Measurements from ENCODE around the gene TAGAP.

The TAGAP gene

DNA sequence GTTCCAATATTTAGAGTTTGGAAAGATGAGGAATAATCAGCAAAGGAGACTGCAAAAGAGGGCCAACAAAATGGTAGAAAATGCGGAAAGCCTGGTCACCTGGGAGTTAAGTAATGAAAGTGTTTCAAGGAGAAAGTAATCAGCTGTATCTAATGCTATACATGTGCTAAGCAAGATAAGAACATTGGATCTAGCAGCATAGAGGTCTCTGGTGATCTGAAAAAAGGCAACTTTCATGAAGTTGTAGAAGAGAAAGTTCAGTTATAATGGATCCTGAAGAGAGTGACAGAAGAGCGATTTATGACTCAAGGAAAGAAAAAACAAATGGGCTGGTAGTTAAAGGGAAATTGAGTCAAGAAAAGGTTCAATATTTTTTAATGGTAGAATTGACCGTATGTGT lies 40.2 kb downstream of the TAGAP start:
- no peaks in the 10 kb centered on the region for H3K9me2 ChIP-seq (replicated peaks; ENCODE audit: insufficient read depth, low read length)
- no peaks in the 10 kb centered on the region for H3K27me3 ChIP-seq (ENCODE audit: low read length)
- no peak overlapping the region for H3K4me2 ChIP-seq (ENCODE audit: low read depth, low read length, poor library complexity, severe bottlenecking)
- no peaks in the 10 kb centered on the region for H3K36me3 ChIP-seq (ENCODE audit: low read length)
- no peak overlapping the region for H3K9ac ChIP-seq (ENCODE audit: low read length)
- H3K9me3 ChIP-seq (ENCODE audit: insufficient read depth, low read length) = no peaks in the 10 kb centered on the region
- no peak overlapping the region for H3K27ac ChIP-seq (ENCODE audit: low read depth, low read length)
- peaks cover 11% of the 10 kb centered on the region; the same call in 1 of the 2 replicates for H3F3A ChIP-seq (ENCODE audit: insufficient read depth)
- H3K79me2 ChIP-seq (ENCODE audit: insufficient read depth, low read length) = no peaks in the 10 kb centered on the region
- TF ChIP-seq EZH2phosphoT487 (conservative IDR thresholded peaks at IDR 0.05; ENCODE audit: low read length) (no peak), CTCF (IDR thresholded peaks at IDR 0.05; ENCODE audit: insufficient read depth, low read length, poor library complexity, severe bottlenecking) (no peak)
- H4K20me1 ChIP-seq (ENCODE audit: low read depth, low read length) = no peaks in the 10 kb centered on the region
- no peak overlapping the region for H2AFZ ChIP-seq (ENCODE audit: low read depth, low read length, severe bottlenecking)
- H3K4me3 ChIP-seq (ENCODE audit: insufficient read depth, low read length, poor library complexity, severe bottlenecking) = no peak overlapping the region

DNA sequence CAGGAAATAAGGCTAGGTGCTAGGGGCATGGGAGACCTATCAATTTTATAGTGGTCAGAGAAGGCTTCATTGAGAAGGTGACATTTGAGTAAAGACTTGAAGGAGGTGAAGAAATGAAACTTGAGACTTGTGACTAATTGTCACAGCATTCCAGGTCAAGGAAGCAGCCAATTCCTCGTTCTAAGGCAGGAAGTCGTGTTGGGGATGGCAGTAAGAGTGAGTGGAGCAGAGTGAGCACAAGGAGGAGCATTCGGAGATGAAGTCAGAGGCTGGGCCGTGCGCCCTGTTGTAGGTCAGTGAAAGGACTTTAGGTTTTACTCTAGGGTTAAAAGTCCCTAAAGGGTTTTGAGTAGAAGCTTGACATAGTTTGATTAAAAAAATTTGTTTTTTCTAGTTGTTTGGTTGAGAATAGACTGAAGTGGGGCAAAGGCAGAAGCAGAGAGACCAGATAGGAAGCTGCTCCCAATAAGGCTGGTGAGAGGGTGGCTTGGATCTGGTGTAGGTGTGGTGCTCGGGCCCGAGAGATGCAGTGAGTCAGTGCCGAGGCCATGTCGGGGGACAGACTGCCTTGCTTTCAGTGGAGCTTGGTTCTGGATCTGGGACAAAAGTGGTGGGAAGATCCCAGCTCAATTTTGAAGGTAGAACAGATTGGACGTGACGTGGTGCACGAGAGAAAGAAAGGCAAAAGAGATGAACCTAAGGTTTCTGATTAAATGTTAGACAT lies 42.2 kb downstream of the TAGAP start:
- H3K9me3 ChIP-seq (ENCODE audit: insufficient read depth, low read length) = no peaks in the 10 kb centered on the region
- no peak overlapping the region for H3K9ac ChIP-seq (ENCODE audit: low read length)
- TF ChIP-seq EZH2phosphoT487 (conservative IDR thresholded peaks at IDR 0.05; ENCODE audit: low read length) = no peak
- no peak for TF ChIP-seq CTCF (IDR thresholded peaks at IDR 0.05; ENCODE audit: insufficient read depth, low read length, poor library complexity, severe bottlenecking)
- no peak overlapping the region for H3K4me2 ChIP-seq (ENCODE audit: low read depth, low read length, poor library complexity, severe bottlenecking)
- no peak overlapping the region for H2AFZ ChIP-seq (ENCODE audit: low read depth, low read length, severe bottlenecking)
- H3K79me2 ChIP-seq (ENCODE audit: insufficient read depth, low read length) = no peaks in the 10 kb centered on the region
- H3F3A ChIP-seq (ENCODE audit: insufficient read depth) = peaks cover 11% of the 10 kb centered on the region; the same call in 1 of the 2 replicates
- no peak overlapping the region for H3K27ac ChIP-seq (ENCODE audit: low read depth, low read length)
- no peaks in the 10 kb centered on the region for H3K36me3 ChIP-seq (ENCODE audit: low read length)
- H3K9me2 ChIP-seq (replicated peaks; ENCODE audit: insufficient read depth, low read length) = no peaks in the 10 kb centered on the region
- H4K20me1 ChIP-seq (ENCODE audit: low read depth, low read length) = no peaks in the 10 kb centered on the region
- H3K4me3 ChIP-seq (ENCODE audit: insufficient read depth, low read length, poor library complexity, severe bottlenecking) = no peak overlapping the region
- H3K27me3 ChIP-seq (ENCODE audit: low read length) = no peaks in the 10 kb centered on the region

- Histone ChIP-seq H3K9me2 (replicated peaks; ENCODE audit: insufficient read depth, low read length) (no peaks in the 10 kb centered on the region), H3K4me2 (ENCODE audit: low read depth, low read length, poor library complexity, severe bottlenecking) (peak within 1 kb of the TSS; percentile 69), H3K36me3 (ENCODE audit: low read length) (no peaks in the 10 kb centered on the region), H3K27ac (ENCODE audit: low read depth, low read length) (peak within 1 kb of the TSS; percentile 41), H3K79me2 (ENCODE audit: insufficient read depth, low read length) (no peaks in the 10 kb centered on the region), H3F3A (ENCODE audit: insufficient read depth) (peaks cover 11% of the 10 kb centered on the region; the same call in 1 of the 2 replicates), H3K4me3 (ENCODE audit: insufficient read depth, low read length, poor library complexity, severe bottlenecking) (peak within 1 kb of the TSS; percentile 83), H3K9ac (ENCODE audit: low read length) (peak within 1 kb of the TSS; percentile 86), H4K20me1 (ENCODE audit: low read depth, low read length) (no peaks in the 10 kb centered on the region), H2AFZ (ENCODE audit: low read depth, low read length, severe bottlenecking) (peak within 1 kb of the TSS; percentile 94), H3K9me3 (ENCODE audit: insufficient read depth, low read length) (no peaks in the 10 kb centered on the region), H3K27me3 (ENCODE audit: low read length) (no peaks in the 10 kb centered on the region)
- TF ChIP-seq CTCF (IDR thresholded peaks at IDR 0.05; ENCODE audit: insufficient read depth, low read length, poor library complexity, severe bottlenecking) (no peak), EZH2phosphoT487 (conservative IDR thresholded peaks at IDR 0.05; ENCODE audit: low read length) (no peak)
These were observed 45.0 kb downstream of the TAGAP start, which contains the start of gene RSPH3 for GRCh38 chr6:158999666-159000403. RSPH3 (minus strand) TSS chr6:159000202; CDS start chr6:158999550, 652 bp downstream.

All from SU-DHL-6 (cell line).